Measurements from ENCODE around the gene TDRD3.

TDRD3 gene

GRCh38 chr13:60613080-60613479, 216.1 kb downstream of the TDRD3 start:
- TF ChIP-seq, protein P1, sequence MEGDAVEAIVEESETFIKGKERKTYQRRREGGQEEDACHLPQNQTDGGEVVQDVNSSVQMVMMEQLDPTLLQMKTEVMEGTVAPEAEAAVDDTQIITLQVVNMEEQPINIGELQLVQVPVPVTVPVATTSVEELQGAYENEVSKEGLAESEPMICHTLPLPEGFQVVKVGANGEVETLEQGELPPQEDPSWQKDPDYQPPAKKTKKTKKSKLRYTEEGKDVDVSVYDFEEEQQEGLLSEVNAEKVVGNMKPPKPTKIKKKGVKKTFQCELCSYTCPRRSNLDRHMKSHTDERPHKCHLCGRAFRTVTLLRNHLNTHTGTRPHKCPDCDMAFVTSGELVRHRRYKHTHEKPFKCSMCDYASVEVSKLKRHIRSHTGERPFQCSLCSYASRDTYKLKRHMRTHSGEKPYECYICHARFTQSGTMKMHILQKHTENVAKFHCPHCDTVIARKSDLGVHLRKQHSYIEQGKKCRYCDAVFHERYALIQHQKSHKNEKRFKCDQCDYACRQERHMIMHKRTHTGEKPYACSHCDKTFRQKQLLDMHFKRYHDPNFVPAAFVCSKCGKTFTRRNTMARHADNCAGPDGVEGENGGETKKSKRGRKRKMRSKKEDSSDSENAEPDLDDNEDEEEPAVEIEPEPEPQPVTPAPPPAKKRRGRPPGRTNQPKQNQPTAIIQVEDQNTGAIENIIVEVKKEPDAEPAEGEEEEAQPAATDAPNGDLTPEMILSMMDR (IDR thresholded peaks at IDR 0.05; ENCODE audit: extremely low read depth, insufficient read depth, missing control alignments), result no peak
- DNase-seq (ENCODE audit: low spot score), result no peak
- in situ Hi-C loops (cut with MboI; ENCODE audit: low pct_unique_long_range_greater_than_20kb, low sequenced_read_pairs, unreplicated experiment), result no loop called here

DNA sequence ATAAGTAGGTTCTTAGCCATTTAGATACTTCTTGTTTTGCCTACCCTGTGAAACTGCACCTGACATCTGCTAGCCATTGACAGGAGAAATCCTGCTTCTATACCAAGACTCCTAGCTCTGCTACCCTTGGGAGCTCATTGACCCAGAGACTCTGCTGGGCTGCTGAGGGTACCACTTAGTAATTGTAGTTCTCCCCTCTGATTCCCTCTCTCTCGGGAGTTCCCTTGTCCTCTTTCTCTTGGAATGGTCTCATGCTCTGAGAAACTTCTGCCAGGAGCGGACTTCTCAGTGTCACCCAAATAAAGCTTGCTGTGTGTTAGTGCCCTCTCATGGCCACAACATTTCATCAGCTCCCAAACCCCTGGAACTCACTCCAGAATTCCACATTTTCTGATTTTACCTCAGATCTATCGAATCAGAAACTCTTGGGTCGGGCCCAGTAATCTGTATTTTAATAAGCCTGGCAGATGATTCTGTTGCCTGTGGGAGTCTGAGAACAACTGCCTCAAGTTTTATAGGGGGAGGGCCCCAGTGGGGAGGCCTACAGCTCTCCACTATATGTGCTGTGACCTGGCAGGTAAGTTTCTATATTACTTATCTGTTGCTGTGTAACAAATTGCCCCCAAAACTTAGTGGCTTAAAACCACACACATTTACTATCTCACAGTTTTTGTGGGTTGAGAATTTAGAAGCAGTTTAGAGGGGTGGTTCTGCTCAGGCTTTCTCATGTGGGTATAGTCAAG, 221.1 kb downstream of the TDRD3 start:
- TF ChIP-seq, protein P1 (IDR thresholded peaks at IDR 0.05; ENCODE audit: extremely low read depth, insufficient read depth, missing control alignments), result peak; percentile 24
- in situ Hi-C loops (cut with MboI; ENCODE audit: low pct_unique_long_range_greater_than_20kb, low sequenced_read_pairs, unreplicated experiment), result no loop called here
- DNase-seq (ENCODE audit: low spot score), result no peak

DNA sequence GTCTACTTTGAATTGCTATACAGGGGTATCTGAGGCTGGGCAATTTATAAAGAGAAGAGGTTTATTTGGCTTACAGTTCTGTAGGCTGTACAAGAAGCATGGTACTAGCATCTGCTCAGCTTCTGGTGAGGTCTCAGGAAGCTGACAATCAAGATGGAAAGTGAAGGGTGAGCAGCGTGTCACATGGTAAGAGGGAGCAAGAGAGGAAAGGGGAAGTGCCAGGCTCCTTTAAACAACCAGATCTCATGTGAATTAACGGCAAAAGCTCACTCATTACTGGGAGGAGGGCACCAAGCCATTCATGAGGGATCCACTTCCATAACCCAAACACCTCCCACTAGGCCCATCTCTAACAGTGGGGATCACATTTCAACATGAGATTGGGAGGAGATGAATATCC, 222.4 kb downstream of the TDRD3 start:
- no peak for DNase-seq (ENCODE audit: low spot score)

DNA sequence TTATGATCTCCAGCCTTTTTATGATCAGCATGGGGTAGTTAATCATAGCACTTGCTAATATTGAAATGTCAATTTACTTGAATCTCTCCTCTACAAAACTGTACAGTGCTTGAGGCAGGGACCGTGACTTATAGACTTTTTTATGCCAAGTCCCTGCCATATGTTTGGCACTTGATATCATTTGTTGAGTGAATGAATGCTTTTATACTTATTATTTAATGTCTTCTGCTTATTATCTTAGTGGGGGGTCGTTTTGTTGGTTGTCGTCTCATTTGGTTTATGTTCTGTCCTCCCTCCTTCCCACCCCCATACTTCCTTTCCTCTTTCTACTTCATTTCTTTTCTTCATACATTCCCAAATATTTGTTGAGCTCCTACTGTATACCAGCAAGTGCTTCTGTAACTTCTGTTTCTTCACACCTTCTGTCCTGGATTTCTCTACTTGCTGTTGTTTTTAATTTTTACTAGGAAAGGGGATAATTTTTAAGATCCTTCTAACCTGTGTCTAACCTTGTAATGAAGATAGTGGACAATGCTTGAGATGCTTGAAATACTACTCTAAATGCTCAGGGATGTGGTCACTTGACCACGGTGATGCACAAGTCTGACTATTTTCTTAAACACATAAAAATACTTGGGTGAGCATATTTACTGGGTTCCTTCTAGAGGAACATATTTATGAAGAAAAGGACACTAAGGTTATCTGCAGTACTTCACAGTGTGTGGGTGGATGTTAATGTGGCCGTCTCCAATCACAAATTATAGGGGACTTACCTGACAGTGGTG, 223.8 kb downstream of the TDRD3 start:
- DNase-seq (ENCODE audit: low spot score), result no peak

More for the DNA sequence above, 222.4 kb downstream of the TDRD3 start:
- in situ Hi-C loops (cut with MboI; ENCODE audit: low pct_unique_long_range_greater_than_20kb, low sequenced_read_pairs, unreplicated experiment), result no loop called here
- TF ChIP-seq, protein P1 (IDR thresholded peaks at IDR 0.05; ENCODE audit: extremely low read depth, insufficient read depth, missing control alignments), result no peak

DNA sequence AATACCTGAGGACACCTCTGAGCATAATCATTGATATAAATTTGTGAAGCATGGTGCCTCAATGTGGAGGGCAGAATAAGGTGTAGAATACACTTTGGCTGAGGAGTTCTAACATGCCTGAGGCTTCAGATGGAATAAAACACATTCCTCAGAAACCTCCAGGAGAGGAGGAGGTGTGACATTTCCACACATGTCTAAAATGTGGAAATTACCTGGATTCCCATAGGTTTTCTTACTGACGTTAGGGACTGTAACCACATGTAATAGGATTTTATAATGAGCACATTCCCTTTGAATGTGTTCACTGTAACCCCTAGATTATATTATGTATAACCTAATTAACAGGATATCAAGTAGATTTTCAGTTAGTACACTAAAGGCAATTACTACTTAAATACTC, 226.1 kb downstream of the TDRD3 start:
- in situ Hi-C loops (cut with MboI; ENCODE audit: low pct_unique_long_range_greater_than_20kb, low sequenced_read_pairs, unreplicated experiment), result no loop called here
- DNase-seq (ENCODE audit: low spot score), result no peak
- TF ChIP-seq, protein P1 (IDR thresholded peaks at IDR 0.05; ENCODE audit: extremely low read depth, insufficient read depth, missing control alignments), result no peak

More for the DNA sequence above, 223.8 kb downstream of the TDRD3 start:
- TF ChIP-seq, protein P1 (IDR thresholded peaks at IDR 0.05; ENCODE audit: extremely low read depth, insufficient read depth, missing control alignments), result no peak
- in situ Hi-C loops (cut with MboI; ENCODE audit: low pct_unique_long_range_greater_than_20kb, low sequenced_read_pairs, unreplicated experiment), result no loop called here

Data from GM13977 (cell line).